GM12865 (cell line): Measurements from ENCODE around the gene AMMECR1.
A peak's percentile ranks its signal among the peaks of the same experiment; 100 is the strongest.

Experiments used
- DNase-seq: peaks from one replicate; pipeline ENCODE4 v3.0.0; 2010; ENCODE audit warnings: low read depth
- H3K4me3 ChIP-seq: 2 replicates; pipeline ENCODE4 v1.5.1; 2011; ENCODE audit warnings: mild to moderate bottlenecking, low read depth, low read length, control low read depth
- TF ChIP-seq, protein P1 (sequence below): IDR thresholded peaks from 2 replicates; pipeline ENCODE4 v1.5.1; 2011; ENCODE audit warnings: low read length, control low read depth, low read depth, inconsistent platforms; ENCODE audit not compliant: insufficient read depth; ENCODE audit errors: missing control alignments

The AMMECR1 gene

DNA sequence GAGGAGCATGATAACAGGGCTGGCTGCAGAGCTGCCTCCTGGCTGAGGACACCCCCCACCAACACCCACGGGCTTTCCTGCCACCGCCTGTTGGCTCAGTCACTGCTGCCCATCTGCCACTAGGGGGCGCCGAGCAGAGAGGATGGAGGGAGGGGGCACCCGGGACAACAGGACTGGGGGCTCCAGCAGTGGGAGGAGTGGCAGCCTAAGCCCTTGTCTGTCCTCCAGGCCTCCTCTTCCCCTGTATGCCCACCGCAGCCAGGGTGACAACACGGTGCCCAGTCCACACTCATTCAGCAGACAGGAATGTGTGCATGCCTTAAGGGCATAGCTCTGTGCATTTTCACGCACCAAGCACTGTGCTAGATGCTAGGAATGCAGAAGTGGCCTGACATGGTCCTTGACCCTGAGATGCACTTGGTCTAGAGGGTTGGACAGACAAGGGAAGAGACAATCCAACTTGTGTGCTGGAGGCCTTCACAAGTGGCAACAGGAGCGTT, 149.9 kb downstream of the AMMECR1 start:
- peak; percentile 36 for DNase-seq
- H3K4me3 ChIP-seq: no peak overlapping the region
- TF ChIP-seq, protein P1, sequence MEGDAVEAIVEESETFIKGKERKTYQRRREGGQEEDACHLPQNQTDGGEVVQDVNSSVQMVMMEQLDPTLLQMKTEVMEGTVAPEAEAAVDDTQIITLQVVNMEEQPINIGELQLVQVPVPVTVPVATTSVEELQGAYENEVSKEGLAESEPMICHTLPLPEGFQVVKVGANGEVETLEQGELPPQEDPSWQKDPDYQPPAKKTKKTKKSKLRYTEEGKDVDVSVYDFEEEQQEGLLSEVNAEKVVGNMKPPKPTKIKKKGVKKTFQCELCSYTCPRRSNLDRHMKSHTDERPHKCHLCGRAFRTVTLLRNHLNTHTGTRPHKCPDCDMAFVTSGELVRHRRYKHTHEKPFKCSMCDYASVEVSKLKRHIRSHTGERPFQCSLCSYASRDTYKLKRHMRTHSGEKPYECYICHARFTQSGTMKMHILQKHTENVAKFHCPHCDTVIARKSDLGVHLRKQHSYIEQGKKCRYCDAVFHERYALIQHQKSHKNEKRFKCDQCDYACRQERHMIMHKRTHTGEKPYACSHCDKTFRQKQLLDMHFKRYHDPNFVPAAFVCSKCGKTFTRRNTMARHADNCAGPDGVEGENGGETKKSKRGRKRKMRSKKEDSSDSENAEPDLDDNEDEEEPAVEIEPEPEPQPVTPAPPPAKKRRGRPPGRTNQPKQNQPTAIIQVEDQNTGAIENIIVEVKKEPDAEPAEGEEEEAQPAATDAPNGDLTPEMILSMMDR: peak; percentile 60

DNA sequence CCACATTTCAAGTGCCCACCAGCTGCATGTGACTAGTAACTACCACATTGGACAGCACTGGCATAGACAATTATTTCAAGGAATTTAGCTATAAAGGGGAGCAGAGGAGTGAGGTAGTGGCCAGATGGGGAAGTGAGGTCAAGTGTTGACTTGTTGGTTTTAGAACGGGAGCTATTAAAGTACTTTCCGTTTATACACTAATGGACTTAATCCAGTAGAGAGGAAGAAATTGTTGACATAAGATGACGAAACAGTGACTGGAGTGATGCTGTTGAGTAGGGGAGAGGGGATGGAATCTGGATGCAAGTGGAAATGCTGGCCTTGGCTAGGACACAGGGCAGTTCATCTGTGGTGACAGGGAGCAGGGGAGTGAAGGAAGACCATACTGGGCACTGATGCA, 154.4 kb downstream of the AMMECR1 start:
- no peak for DNase-seq
- no peak overlapping the region for H3K4me3 ChIP-seq
- TF ChIP-seq, protein P1: no peak

DNA sequence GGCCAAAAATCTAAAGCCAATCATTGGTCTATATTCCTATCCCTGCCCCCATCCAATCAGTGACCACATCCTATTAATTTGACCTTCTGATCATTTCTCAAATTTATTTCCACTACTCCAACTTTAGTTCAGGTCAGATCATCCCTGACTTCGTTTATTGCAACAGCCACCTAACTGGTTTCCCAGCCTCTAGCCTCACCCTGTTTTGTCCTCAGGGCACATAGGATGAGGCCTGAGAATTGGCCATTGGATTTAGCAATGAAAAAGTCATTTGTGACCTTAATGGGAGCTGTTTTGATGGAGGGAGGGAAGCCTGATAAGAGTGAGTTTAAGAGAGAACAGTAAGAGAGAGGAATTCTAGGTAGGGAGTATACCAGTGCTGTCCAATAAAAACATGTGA, 155.0 kb downstream of the AMMECR1 start:
- no peak overlapping the region for H3K4me3 ChIP-seq
- TF ChIP-seq, protein P1: no peak
- DNase-seq: no peak

DNA sequence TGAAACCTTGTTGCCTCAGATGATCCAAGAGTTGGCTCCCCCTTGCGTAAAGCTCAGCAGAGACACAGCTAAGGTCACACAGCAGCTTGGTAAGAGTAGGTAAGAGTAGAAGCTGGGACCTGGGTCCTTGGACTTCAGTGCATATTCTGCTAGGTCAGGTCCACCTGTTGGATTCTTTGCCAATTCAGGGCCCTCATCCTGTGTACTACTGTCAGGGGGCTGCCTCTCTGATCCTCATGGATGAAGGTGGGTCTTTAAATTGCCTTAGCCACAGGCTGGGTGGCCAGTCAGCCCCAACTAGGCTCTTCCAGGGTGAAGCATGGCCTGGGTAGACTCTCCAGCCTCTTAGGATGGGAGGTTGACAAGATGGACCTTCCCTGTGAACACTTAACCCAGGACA, 155.8 kb downstream of the AMMECR1 start:
- TF ChIP-seq, protein P1: no peak
- DNase-seq: no peak
- H3K4me3 ChIP-seq: no peak overlapping the region

DNA sequence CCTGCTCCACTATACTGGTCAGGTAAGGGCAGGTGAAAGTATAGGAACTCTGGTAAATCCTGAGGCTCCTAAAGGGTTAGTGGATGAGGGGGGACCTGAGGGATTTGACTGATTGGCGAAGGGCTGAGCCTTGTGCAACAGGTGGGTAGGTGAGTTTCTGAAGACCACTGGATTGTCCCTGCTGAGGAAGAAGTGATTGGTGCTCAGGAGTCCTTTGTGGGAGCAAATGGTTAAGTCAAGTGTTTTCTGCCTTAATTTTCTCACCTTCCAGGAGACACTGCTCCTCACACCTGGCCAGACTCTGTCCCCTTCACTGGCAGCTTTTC, 156.6 kb downstream of the AMMECR1 start:
- DNase-seq: no peak
- TF ChIP-seq, protein P1: no peak
- H3K4me3 ChIP-seq: no peak overlapping the region

DNA sequence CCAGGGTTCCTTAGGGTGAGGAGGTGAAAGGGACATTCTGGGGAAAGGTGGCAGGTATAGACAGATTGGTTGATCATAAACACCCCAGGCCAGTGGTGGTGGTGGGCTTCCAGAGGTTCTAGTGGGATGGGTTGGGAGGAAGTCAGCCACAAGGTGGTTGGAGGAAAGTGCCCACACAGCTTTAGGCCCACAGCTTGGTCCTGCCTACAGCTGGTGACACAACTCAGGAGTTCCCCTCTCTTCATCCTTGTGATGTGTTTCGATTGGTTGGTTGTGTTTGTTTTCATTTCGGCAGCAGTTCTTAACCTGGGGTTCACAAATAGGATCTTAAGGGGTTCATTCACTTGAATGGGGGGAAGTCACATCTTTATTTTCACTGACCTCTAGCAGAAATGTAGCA, 158.0 kb downstream of the AMMECR1 start:
- H3K4me3 ChIP-seq: no peak overlapping the region
- DNase-seq: no peak
- TF ChIP-seq, protein P1: no peak

DNA sequence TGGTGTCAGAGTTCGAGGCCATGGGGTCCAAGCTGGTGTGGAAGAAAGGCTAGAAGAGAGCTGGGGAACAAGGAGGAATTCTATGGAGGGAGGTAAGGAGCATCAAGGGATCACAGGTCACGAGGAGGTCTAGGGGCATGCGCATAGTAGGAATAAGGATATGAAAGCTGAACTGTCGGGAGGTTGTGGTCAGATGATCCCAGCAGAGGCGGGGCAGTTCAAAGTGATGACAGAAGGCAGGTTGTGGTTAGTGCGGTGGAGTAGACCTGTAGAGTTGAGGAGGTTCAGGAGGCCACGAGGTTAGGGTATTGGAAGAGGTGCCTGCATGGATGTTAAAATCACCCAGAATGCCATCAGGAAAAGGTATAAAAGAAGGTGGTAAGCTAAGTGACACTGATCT, 158.7 kb downstream of the AMMECR1 start:
- H3K4me3 ChIP-seq: no peak overlapping the region
- DNase-seq: no peak
- TF ChIP-seq, protein P1: no peak
